ENCODE data around the gene P2RY11.

GRCh38 chr19:10083911-10084310, 27.6 kb upstream of the P2RY11 start:
- no peak for TF ChIP-seq MXI1 (IDR thresholded peaks at IDR 0.05; ENCODE audit: borderline replicate concordance, low read depth, low read length)
- TF ChIP-seq POLR2A (IDR thresholded peaks at IDR 0.05; ENCODE audit: low read depth, low read length), result no peak
- no peak for TF ChIP-seq CTCF (conservative IDR thresholded peaks at IDR 0.05; ENCODE audit: low read depth, low read length)
- TF ChIP-seq MAZ (IDR thresholded peaks at IDR 0.05; ENCODE audit: borderline replicate concordance, low read depth, low read length), result no peak
- no peak for TF ChIP-seq RCOR1 (IDR thresholded peaks at IDR 0.05; ENCODE audit: insufficient replicate concordance, low read length)
- TF ChIP-seq, protein P1, sequence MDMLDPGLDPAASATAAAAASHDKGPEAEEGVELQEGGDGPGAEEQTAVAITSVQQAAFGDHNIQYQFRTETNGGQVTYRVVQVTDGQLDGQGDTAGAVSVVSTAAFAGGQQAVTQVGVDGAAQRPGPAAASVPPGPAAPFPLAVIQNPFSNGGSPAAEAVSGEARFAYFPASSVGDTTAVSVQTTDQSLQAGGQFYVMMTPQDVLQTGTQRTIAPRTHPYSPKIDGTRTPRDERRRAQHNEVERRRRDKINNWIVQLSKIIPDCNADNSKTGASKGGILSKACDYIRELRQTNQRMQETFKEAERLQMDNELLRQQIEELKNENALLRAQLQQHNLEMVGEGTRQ (IDR thresholded peaks at IDR 0.05; ENCODE audit: low read depth, low read length), result no peak
- no peak for TF ChIP-seq RAD21 (IDR thresholded peaks at IDR 0.05; ENCODE audit: low read length)
- TF ChIP-seq MAFK (IDR thresholded peaks at IDR 0.05; ENCODE audit: low read depth, low read length), result no peak
- TF ChIP-seq FOS (IDR thresholded peaks at IDR 0.05; ENCODE audit: low read depth, low read length), result no peak
- TF ChIP-seq CHD1 (IDR thresholded peaks at IDR 0.05; ENCODE audit: low read depth, low read length), result no peak
- no peak for TF ChIP-seq BHLHE40 (IDR thresholded peaks at IDR 0.05; ENCODE audit: low read depth, low read length)
- TF ChIP-seq SMC3 (IDR thresholded peaks at IDR 0.05; ENCODE audit: low read depth, low read length), result no peak
- TF ChIP-seq, protein P2, sequence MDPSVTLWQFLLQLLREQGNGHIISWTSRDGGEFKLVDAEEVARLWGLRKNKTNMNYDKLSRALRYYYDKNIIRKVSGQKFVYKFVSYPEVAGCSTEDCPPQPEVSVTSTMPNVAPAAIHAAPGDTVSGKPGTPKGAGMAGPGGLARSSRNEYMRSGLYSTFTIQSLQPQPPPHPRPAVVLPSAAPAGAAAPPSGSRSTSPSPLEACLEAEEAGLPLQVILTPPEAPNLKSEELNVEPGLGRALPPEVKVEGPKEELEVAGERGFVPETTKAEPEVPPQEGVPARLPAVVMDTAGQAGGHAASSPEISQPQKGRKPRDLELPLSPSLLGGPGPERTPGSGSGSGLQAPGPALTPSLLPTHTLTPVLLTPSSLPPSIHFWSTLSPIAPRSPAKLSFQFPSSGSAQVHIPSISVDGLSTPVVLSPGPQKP (IDR thresholded peaks at IDR 0.05; ENCODE audit: borderline replicate concordance, low read depth, low read length), result no peak

All from IMR-90 (cell line).